HUES64 (cell line): ENCODE results near the gene ATXN7L3.

Experiments used
- H3K27ac ChIP-seq: 2 replicates; pipeline ENCODE4 v1.7.0; 2013; ENCODE audit warnings: low read depth, low read length, inconsistent platforms
- H3K27me3 ChIP-seq: 2 replicates; pipeline ENCODE4 v1.6.1; 2013; ENCODE audit warnings: mild to moderate bottlenecking, low read length; ENCODE audit not compliant: insufficient read depth
- H3K36me3 ChIP-seq: 2 replicates; pipeline ENCODE4 v1.6.1; 2013; ENCODE audit warnings: mild to moderate bottlenecking, low read length; ENCODE audit not compliant: insufficient read depth
- H3K4me1 ChIP-seq: 2 replicates; pipeline ENCODE4 v1.6.1; 2013; ENCODE audit warnings: mild to moderate bottlenecking, low read length, moderate library complexity; ENCODE audit not compliant: insufficient read depth
- H3K4me3 ChIP-seq: 2 replicates; pipeline ENCODE4 v1.5.1; 2013; ENCODE audit warnings: mild to moderate bottlenecking, low read length, moderate library complexity
- H3K9ac ChIP-seq: 2 replicates; pipeline ENCODE4 v1.6.1; 2013; ENCODE audit warnings: mild to moderate bottlenecking, low read depth, low read length
- H3K9me3 ChIP-seq: 2 replicates; pipeline ENCODE4 v1.6.1; 2013; ENCODE audit warnings: low read depth, low read length; ENCODE audit not compliant: insufficient read depth
- WGBS: fragments of 150-250, 120-280 bp; methylation state at CpG from one replicate; pipeline ENCODE4 v1.1.7; 2013; ENCODE audit warnings: missing lambda C conversion rate; 5-methylcytosine and 5-hydroxymethylcytosine counted together

ATXN7L3 gene

DNA sequence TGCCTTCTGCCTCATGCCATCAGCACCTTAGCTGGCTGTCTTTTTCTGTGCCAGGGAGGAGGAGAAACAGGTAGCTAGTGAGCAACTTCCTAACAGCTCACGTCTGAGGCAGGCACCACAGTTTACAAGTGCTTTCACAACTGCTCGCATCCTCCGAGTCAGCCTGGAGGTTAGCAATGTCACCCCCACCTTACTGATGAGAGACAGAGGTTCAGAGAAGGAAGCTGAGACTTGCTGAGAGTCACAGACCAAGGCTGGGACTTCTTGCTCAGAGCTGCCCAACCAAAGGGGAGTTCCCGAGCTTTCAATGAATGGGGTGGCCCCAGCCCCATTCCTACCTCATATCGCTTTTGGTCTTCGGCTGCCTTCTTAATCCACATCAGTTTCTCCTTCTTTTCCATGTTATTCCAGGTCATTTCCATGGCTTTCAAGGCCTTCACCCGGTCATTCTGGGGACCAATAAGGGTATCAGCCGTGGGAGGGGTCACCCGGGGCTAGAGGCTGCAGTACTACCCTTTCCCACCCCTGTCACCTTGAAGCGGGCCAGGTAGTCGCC, 10.2 kb upstream of the ATXN7L3 start:
- H3K36me3 ChIP-seq, result peaks cover 70% of the 10 kb centered on the region
- no peaks in the 10 kb centered on the region for H3K27me3 ChIP-seq
- H3K4me3 ChIP-seq, result no peak overlapping the region
- no peaks in the 10 kb centered on the region for H3K9me3 ChIP-seq
- H3K9ac ChIP-seq, result no peak overlapping the region
- 89% methylated on average over 11 of the region's 11 CpGs for WGBS
- H3K4me1 ChIP-seq, result no peaks in the 10 kb centered on the region
- peak overlapping the region; percentile 12; the same call in 1 of the 2 replicates for H3K27ac ChIP-seq

DNA sequence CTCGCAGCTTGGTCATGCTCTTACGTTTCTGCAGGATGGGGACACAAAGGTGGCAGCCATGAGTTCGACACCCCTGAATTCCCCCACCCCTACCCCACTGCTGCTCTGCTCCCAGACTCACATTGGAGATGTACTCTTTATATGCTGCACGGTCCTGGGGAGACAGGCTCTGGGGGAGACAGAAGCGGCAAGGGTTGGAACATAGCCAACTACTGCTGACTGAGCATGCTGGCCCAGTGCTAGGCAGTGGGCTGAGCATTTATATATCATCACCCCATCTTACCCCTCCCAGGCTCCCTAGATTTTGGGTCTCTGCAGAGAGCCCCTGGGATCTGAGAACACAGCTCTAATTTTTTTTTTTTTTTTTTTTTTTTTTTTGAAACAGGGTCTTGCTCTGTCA, 8.1 kb upstream of the ATXN7L3 start:
- H3K36me3 ChIP-seq, result peaks cover 50% of the 10 kb centered on the region
- H3K9me3 ChIP-seq, result no peaks in the 10 kb centered on the region
- 92% methylated on average over 5 of the region's 5 CpGs for WGBS
- H3K4me1 ChIP-seq, result peaks cover 4% of the 10 kb centered on the region; the same call in 1 of the 2 replicates
- no peak overlapping the region for H3K4me3 ChIP-seq
- H3K27ac ChIP-seq, result no peak overlapping the region
- H3K9ac ChIP-seq, result no peak overlapping the region
- no peaks in the 10 kb centered on the region for H3K27me3 ChIP-seq

DNA sequence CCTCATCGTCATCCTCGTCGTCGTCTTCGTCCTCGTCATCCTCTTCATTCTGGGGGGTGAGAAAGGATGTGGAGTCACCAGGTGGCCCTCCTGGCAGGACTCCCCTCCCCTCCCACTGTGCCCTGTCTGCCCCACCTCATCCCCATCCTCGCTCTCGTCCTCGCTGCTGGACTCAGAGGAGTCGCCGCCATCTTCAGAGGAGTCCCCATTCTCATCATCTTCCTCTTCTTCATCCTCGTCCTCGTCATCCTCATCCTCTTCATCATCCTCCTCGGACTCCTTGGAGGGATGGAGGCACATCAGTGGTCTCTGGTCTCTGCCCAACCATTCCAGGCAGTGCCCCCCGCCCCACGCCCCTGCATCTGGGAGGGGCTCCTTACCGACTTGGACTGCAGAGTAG, 7.6 kb upstream of the ATXN7L3 start:
- no peaks in the 10 kb centered on the region for H3K27me3 ChIP-seq
- H3K9ac ChIP-seq, result no peak overlapping the region
- 93% methylated on average over 15 of the region's 17 CpGs for WGBS
- peaks cover 4% of the 10 kb centered on the region; the same call in 1 of the 2 replicates for H3K4me1 ChIP-seq
- H3K27ac ChIP-seq, result no peak overlapping the region
- no peak overlapping the region for H3K4me3 ChIP-seq
- no peaks in the 10 kb centered on the region for H3K9me3 ChIP-seq
- H3K36me3 ChIP-seq, result peaks cover 47% of the 10 kb centered on the region

DNA sequence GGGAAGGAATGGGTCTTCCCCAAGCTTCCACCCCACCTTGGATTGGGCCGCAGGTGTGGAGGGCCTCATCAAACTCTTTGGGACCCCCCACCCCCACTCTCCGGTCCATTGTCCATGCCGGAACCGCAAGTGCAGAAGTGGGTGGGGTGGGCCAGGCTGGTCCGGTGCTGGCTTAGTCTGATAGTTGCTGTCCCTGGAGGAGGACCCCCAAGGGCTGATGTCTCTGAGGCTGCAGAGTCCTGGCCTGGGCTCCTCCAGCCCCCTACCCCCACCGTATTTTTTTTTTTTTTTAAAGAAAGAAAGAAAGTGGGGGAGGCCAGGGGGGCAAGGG, 7.1 kb upstream of the ATXN7L3 start:
- Histone ChIP-seq H3K4me3 (no peak overlapping the region), H3K4me1 (peaks cover 4% of the 10 kb centered on the region; the same call in 1 of the 2 replicates), H3K9ac (no peak overlapping the region), H3K27me3 (no peaks in the 10 kb centered on the region), H3K27ac (no peak overlapping the region), H3K9me3 (no peaks in the 10 kb centered on the region), H3K36me3 (peaks cover 46% of the 10 kb centered on the region)
- 94% methylated on average over 5 of the region's 6 CpGs for WGBS

DNA sequence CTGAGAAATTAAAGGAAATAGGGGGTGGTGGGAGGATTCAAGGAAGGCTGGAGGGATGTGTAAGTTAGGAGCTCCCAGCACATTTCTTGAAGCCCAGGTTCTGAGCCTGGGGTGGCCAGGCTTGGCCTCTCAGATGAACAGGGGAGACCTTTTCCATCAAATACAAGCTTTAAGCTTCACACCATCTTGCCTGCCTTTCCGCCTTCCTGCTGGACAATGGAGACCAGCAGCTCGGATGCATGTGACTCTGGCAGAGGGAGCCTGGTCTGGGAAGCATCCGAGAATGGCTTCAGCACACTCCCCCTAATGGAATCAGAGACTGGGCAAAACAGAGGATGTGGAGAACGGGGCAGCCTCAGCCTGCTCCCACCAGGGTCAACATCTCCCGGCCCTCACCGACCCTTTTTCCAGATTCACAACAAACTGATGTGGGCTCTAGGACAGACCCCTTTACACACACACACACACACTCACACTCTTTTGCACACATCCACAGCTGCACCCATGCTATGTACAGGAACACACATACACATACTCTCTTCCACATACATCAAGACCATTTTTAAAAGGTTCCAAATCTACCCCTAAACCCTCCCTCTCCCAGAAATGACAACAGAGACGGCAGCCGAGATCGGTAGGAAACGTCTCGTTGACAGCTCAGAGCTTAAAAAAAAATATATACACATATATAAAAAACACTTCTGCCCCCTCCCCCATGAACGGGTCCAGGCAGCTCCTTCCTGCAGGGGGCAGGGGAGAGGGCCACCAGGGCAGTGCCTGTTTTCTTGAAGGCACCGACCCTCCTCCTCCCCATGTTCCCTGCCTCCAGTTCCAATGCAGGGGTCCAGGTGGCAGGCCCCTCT, 6.5 kb upstream of the ATXN7L3 start:
- Histone ChIP-seq H3K36me3 (peaks cover 40% of the 10 kb centered on the region), H3K9ac (no peak overlapping the region), H3K9me3 (no peaks in the 10 kb centered on the region), H3K27me3 (no peaks in the 10 kb centered on the region), H3K4me3 (no peak overlapping the region), H3K4me1 (peaks cover 4% of the 10 kb centered on the region), H3K27ac (no peak overlapping the region)
- 90% methylated on average over 13 of the region's 13 CpGs for WGBS

DNA sequence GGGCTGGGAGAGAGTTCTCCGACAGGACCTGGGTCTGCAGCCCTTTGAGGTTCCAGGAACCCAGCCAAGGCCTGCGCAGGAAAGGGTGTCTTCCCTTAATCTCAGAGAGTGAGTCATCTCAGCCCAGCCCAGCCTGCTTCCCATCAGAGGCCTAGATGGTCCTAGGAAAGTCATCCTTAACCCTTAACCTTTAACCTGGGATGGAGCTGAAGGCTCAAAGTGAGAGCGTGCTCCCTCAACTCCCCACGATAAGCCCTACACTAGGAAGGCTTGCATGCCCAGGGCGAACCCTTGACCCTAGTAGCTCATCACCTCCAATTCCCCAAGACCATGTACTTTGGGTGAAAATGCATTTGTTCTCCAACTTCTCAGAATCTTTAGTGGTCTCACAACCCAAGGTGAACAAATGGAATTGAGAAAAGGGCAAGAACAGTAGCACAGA, 4.8 kb upstream of the ATXN7L3 start:
- no peaks in the 10 kb centered on the region for H3K27me3 ChIP-seq
- no peak overlapping the region for H3K27ac ChIP-seq
- peaks cover 29% of the 10 kb centered on the region for H3K36me3 ChIP-seq
- H3K4me3 ChIP-seq, result no peak overlapping the region
- H3K9me3 ChIP-seq, result no peaks in the 10 kb centered on the region
- H3K4me1 ChIP-seq, result peaks cover 8% of the 10 kb centered on the region
- H3K9ac ChIP-seq, result no peak overlapping the region
- WGBS, result 90% methylated on average over 5 of the region's 5 CpGs

DNA sequence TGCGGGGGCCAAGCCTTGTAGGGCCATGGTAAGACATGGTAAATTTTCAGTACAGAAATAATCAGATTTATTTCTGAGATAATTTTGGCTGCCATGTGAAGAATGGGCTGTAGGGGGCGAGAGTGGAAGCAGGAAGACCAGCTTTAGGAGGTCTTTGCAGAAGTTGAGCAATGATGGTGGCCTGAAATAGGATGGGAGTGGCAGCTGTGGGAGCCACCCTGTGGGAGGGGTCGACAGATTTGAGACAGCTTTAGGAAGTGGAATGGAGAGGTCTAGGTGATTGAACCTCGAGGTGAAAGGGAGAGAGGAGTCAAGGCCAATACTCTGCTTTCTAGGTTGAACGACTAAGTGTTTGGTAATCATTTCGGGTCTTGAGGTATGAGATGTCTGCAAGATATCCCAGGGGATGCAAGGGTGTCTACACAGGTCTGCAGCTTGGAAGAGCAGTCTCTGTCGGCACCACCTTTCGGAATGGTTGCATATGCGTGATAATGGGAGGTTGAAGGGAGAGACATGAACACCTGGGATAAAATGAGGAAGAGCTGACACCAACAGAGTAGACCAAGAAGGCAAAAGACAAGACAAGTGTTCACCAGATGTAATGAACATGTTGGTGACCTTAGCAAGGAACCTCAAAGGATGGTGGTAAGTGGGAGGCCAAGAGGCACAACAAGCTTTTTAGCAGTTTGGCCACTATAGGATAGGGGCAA, 4.2 kb upstream of the ATXN7L3 start:
- Histone ChIP-seq H3K36me3 (peaks cover 23% of the 10 kb centered on the region), H3K4me1 (peaks cover 8% of the 10 kb centered on the region), H3K9me3 (no peaks in the 10 kb centered on the region), H3K4me3 (no peak overlapping the region), H3K27ac (no peak overlapping the region), H3K27me3 (no peaks in the 10 kb centered on the region), H3K9ac (no peak overlapping the region)
- WGBS, result 55% methylated on average over 9 of the region's 9 CpGs

DNA sequence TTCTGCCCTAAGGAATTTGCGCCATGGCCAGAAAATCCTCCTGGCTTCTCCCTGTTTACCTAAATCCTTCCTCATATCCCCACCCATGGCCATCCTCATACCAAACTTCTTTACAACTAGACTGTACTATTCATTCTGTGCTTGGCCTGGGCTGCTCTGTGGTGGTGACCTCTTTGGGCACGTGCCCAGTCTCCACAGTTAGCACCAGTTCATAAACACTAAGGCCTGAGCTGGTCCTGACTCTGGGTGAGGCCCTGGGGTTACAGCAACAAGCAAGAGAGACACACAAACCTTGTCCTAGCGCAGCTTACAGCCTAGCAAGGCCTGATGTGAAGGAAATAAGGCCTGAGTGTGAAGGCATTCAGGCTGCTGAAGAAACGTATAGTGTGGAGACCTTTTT, 3.1 kb upstream of the ATXN7L3 start:
- no peaks in the 10 kb centered on the region for H3K27me3 ChIP-seq
- no peak overlapping the region for H3K9ac ChIP-seq
- no peaks in the 10 kb centered on the region for H3K9me3 ChIP-seq
- H3K4me1 ChIP-seq, result peaks cover 13% of the 10 kb centered on the region
- H3K27ac ChIP-seq, result no peak overlapping the region
- H3K4me3 ChIP-seq, result no peak overlapping the region
- peaks cover 14% of the 10 kb centered on the region for H3K36me3 ChIP-seq
- WGBS, result 90% methylated on average over 4 of the region's 4 CpGs

DNA sequence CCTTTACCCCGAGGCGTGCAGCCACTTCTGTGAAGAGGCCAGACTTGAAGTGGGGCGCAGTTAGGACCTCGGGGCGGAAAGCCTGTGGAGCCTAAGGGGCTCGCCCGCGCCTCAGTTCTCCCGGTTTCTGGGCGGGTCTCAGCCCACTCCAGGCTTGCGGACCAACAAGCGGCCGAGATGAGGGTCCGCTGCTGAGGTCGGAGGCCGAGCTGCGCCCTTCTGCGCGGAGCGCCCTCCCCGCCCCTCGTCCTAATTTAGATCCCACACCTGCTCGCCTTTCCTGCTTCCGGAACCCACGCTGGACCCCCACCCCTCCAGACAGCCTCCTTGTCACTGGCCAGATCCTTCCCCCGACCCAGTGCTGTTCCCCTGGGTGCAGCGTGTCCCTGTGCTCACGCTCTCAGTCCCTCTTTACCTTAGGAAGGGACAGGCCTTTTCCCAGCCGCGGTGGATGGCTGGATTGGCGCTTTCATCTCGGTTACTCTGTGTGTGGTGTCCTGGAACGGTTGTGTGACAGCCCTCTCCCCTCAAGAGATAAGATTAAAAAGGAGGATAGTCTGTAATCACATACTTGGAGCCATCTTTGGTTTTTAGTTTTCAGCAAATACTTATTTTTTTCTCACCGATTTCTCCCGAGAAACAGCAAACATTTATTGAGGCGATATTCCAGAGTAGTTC, 933 bp upstream of the ATXN7L3 start:
- Histone ChIP-seq H3K36me3 (peaks cover 22% of the 10 kb centered on the region), H3K4me1 (peaks cover 13% of the 10 kb centered on the region), H3K9me3 (no peaks in the 10 kb centered on the region), H3K9ac (peak overlapping the region; percentile 83), H3K4me3 (peak overlapping the region; percentile 71), H3K27ac (peak overlapping the region; percentile 89), H3K27me3 (no peaks in the 10 kb centered on the region)
- 10% methylated on average over 36 of the region's 36 CpGs for WGBS

DNA sequence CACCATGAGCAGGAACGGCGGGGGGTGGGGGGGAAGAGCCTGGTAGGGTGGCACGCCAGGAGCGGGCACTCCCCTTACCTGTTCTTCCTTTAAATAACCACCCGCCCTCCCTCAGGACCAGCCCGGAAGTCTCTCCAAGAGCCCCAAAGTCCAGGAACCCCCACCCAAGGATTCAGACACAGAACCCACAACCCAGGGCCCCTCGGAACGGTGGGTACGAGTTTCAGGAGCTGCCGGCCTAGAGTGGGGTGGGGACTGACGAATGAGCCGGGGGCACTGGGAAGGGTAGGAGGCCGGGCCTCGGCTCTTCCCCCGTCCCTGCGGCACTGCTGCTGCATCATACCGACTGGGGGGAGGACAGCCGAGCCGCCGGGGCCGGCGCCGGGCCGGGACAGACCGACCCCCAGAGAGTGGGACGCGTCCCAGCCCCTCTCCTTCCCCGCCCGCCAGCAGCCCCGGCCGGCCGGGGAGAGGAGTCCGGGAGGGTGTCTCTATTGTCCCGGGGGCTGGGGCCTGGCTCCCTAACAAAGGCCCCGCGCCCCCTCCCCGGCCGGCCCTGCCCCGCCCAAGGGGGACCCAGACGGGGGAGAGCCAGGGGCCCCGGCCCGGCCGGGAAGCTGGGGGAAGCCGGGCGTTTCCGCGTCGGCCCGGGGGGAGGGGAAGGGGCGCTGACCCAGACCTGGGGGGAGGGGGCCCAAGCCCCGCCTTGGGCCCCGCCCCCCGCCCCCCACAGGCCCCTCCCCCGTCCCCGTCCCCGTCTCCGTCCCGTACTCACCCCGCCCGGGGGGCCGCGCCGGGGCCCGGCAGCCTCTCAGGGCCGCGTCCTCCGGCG, 747 bp downstream of the ATXN7L3 start:
- Histone ChIP-seq H3K4me1 (peaks cover 11% of the 10 kb centered on the region), H3K9me3 (no peaks in the 10 kb centered on the region), H3K9ac (peak overlapping the region; percentile 87), H3K27ac (peak overlapping the region; percentile 93), H3K36me3 (peaks cover 39% of the 10 kb centered on the region), H3K27me3 (no peaks in the 10 kb centered on the region), H3K4me3 (peak overlapping the region; percentile 85)
- WGBS, result 0% methylated on average over 61 of the region's 68 CpGs
